H4 (cell line): ENCODE data around the gene ADGRF1. TPM values are rescaled to one million over a fixed set of nuclear protein-coding genes. Genes with fewer than 3 reads are reported as not detected.

Source experiments
- DNase-seq: peaks from one replicate; pipeline ENCODE4 v3.0.0-alpha.2; 2015; ENCODE audit warnings: low spot score
- total RNA-seq: library from RNA; depleted of rRNA; stranded (reverse); fragments of >200 nt; shearing (Covaris generic); gene quantifications from 2 replicates; pipeline ENCODE4 v1.2.3, GENCODE V29; 2014; rRNA removed

ADGRF1 gene
- total RNA-seq, 1 experiment from 2014 or later: 0.17 TPM

GRCh38 chr6:46979206-46979605, 62.9 kb downstream of the ADGRF1 start:
- DNase-seq: no peak

- DNase-seq: no peak
Measured at GRCh38 chr6:46974786-46975185, 67.3 kb downstream of the ADGRF1 start.

- no peak for DNase-seq
Measured at GRCh38 chr6:46973029-46973428, 69.1 kb downstream of the ADGRF1 start.

- DNase-seq: no peak
Measured at GRCh38 chr6:46972531-46972930, 69.6 kb downstream of the ADGRF1 start.

- DNase-seq: no peak
Measured at GRCh38 chr6:46969206-46969605, 72.9 kb downstream of the ADGRF1 start.

GRCh38 chr6:46967826-46968349, 74.2 kb downstream of the ADGRF1 start:
- no peak for DNase-seq

GRCh38 chr6:46964716-46965519, 77.2 kb downstream of the ADGRF1 start:
- no peak for DNase-seq

- DNase-seq: no peak
Measured at GRCh38 chr6:46963626-46964025, 78.5 kb downstream of the ADGRF1 start.

- no peak for DNase-seq
Measured at GRCh38 chr6:46963039-46963438, 79.1 kb downstream of the ADGRF1 start.

- DNase-seq: no peak
Measured at GRCh38 chr6:46961711-46962110, 80.4 kb downstream of the ADGRF1 start.

- DNase-seq: no peak
Measured at GRCh38 chr6:46961232-46961631, 80.9 kb downstream of the ADGRF1 start.

GRCh38 chr6:46959419-46959818, 82.7 kb downstream of the ADGRF1 start:
- no peak for DNase-seq

- DNase-seq: no peak
Measured at GRCh38 chr6:46956409-46956808, 85.7 kb downstream of the ADGRF1 start.

GRCh38 chr6:46954837-46955451, 87.2 kb downstream of the ADGRF1 start:
- DNase-seq: no peak

GRCh38 chr6:46953921-46954320, 88.2 kb downstream of the ADGRF1 start:
- no peak for DNase-seq

- DNase-seq: no peak
Measured at GRCh38 chr6:46949632-46950280, 92.4 kb downstream of the ADGRF1 start.

GRCh38 chr6:46948699-46949098, 93.4 kb downstream of the ADGRF1 start:
- no peak for DNase-seq

Other genes with a start within 250 kb of the ADGRF1 start
- 0.08 TPM in 1 of 2 replicates, not detected in the other for gene MEP1A, start 248.9 kb downstream of the ADGRF1 start, total RNA-seq
- gene ADGRF5, start 120.4 kb downstream of the ADGRF1 start, total RNA-seq: not detected in 2 replicates